GM12891 (cell line): ENCODE measurements around the gene FOXD4L6.
"Not testable (repeated sequence)": the region's sequence is repeated elsewhere in the genome, so short reads cannot be mapped to it uniquely, and the experiment has no call there.

Experiments used
- POLR2A ChIP-seq: IDR thresholded peaks from 2 replicates; pipeline ENCODE4 v1.6.1; 2011; ENCODE audit warnings: low read depth, low read length, control low read depth
- POLR2AphosphoS5 ChIP-seq: IDR thresholded peaks from 2 replicates; pipeline ENCODE4 v1.6.1; 2011; ENCODE audit warnings: low read depth, low read length, control low read depth
- POU2F2 ChIP-seq: IDR thresholded peaks from 2 replicates; pipeline ENCODE4 v1.6.1; 2011; ENCODE audit warnings: low read depth, mild to moderate bottlenecking, control low read depth, low read length, moderate library complexity
- TAF1 ChIP-seq: IDR thresholded peaks from 2 replicates; pipeline ENCODE4 v1.6.1; 2011; ENCODE audit warnings: low read depth, low read length, control low read depth

- not testable (repeated sequence) for TF ChIP-seq POU2F2, TAF1, POLR2A, POLR2AphosphoS5
Observed at GRCh38 chr9:41113348-41113747, 15.1 kb downstream of the FOXD4L6 start.
